B cell (primary cell): ENCODE results near the gene SUOX.

Experiments
- EZH2 ChIP-seq: IDR thresholded peaks from 2 replicates; pipeline ENCODE4 v1.6.1; 2012; ENCODE audit warnings: borderline replicate concordance, low read depth, mild to moderate bottlenecking, moderate library complexity, low read length; ENCODE audit not compliant: insufficient read depth, poor library complexity, severe bottlenecking
- TF ChIP-seq, protein P1 (sequence below): fragments of 200-600 bp; IDR thresholded peaks from one replicate; pipeline ENCODE4 v1.8.0; 2022; ENCODE audit warnings: antibody characterized with exemption, mild to moderate bottlenecking

DNA sequence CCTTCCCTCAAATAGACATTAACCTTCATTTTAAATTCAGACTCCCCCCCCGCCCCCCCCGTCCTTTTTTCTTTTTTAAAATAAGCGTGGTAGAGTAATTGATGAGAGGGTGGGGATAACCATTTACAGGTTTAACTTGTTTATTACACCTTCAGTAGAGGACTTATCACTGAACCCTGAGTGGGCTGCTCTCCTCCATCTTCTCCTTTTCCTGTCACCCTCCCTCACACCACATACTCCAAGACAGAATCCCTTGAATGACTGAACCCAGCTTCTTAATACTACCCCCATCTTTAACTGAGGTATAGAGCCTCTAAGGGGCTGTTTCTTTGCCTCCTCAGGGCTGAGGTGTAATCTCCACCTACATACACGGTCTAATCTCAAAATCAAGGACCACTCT is 20.1 kb downstream of the SUOX start:
- TF ChIP-seq, protein P1, sequence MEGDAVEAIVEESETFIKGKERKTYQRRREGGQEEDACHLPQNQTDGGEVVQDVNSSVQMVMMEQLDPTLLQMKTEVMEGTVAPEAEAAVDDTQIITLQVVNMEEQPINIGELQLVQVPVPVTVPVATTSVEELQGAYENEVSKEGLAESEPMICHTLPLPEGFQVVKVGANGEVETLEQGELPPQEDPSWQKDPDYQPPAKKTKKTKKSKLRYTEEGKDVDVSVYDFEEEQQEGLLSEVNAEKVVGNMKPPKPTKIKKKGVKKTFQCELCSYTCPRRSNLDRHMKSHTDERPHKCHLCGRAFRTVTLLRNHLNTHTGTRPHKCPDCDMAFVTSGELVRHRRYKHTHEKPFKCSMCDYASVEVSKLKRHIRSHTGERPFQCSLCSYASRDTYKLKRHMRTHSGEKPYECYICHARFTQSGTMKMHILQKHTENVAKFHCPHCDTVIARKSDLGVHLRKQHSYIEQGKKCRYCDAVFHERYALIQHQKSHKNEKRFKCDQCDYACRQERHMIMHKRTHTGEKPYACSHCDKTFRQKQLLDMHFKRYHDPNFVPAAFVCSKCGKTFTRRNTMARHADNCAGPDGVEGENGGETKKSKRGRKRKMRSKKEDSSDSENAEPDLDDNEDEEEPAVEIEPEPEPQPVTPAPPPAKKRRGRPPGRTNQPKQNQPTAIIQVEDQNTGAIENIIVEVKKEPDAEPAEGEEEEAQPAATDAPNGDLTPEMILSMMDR = no peak
- TF ChIP-seq EZH2 = no peak
